K562 (cell line): ENCODE data around the gene PSD4.

Experiments
- ARHGAP35 ChIP-seq: fragments of 450-650 bp; IDR thresholded peaks from 2 replicates; pipeline ENCODE4 v1.6.1; 2018; ENCODE audit not compliant: partially characterized antibody
- BHLHE40 ChIP-seq: IDR thresholded peaks from 2 replicates; pipeline ENCODE4 v1.6.1; 2011; ENCODE audit warnings: low read length, improper control_type of control experiment
- EZH2 ChIP-seq: IDR thresholded peaks from 2 replicates; pipeline ENCODE4 v1.6.1; 2012; ENCODE audit warnings: low read depth, mild to moderate bottlenecking, inconsistent platforms, low read length, borderline replicate concordance
- FIP1L1 ChIP-seq: fragments of 200-400 bp; formaldehyde crosslinking; IDR thresholded peaks from 2 replicates; pipeline ENCODE4 v1.6.1; 2018; ENCODE audit warnings: mild to moderate bottlenecking, low read depth, low read length; ENCODE audit not compliant: poor library complexity, severe bottlenecking
- JUNB ChIP-seq: fragments of 450-650 bp; formaldehyde crosslinking; conservative IDR thresholded peaks from 2 replicates; pipeline ENCODE4 v1.4.0; 2020; ENCODE audit warnings: mild to moderate bottlenecking
- MAFK ChIP-seq: IDR thresholded peaks from 2 replicates; pipeline ENCODE4 v1.6.1; 2011; ENCODE audit warnings: low read length, improper control_type of control experiment
- SIN3A ChIP-seq, 2 experiments: fragments of 150-350 bp in 1 of 2; IDR thresholded peaks; 2 replicates each; pipeline ENCODE4 v1.6.1; 2011 to 2016; ENCODE audit warnings: borderline replicate concordance in 2 of 2, low read depth in 2 of 2, low read length in 2 of 2, mild to moderate bottlenecking in 2 of 2, moderate library complexity in 2 of 2; ENCODE audit not compliant: control insufficient read depth in 1 of 2
- SMARCC2 ChIP-seq: fragments of 450-650 bp; IDR thresholded peaks from 2 replicates; pipeline ENCODE4 v1.6.1; 2017; ENCODE audit warnings: antibody characterized with exemption, moderate library complexity, mild to moderate bottlenecking, low read depth
- ZNF589 ChIP-seq: fragments of 200-800 bp; sonication (Bioruptor generic); IDR thresholded peaks from 2 replicates; pipeline ENCODE4 v1.6.1; 2016; ENCODE audit warnings: low read depth, missing genetic modification characterization, missing compliant biosample characterization
- TF ChIP-seq, protein P1 (sequence below), 3 experiments: IDR thresholded peaks in 2 of 3; conservative IDR thresholded peaks in 1 of 3; 2 replicates each; pipeline ENCODE4 v1.5.1; 2011 to 2012; ENCODE audit warnings: low read length in 3 of 3, mild to moderate bottlenecking in 3 of 3, control low read depth in 2 of 3, improper control_type of control experiment in 1 of 3, inconsistent platforms in 1 of 3, low read depth in 1 of 3, mixed read lengths in 1 of 3, moderate library complexity in 1 of 3; ENCODE audit not compliant: insufficient read depth in 2 of 3
- TF ChIP-seq, protein P2 (sequence below), 2 experiments: IDR thresholded peaks; 2 replicates each; pipeline ENCODE4 v1.6.1; 2011; ENCODE audit warnings: borderline replicate concordance in 1 of 2, control low read depth in 1 of 2, low read depth in 1 of 2, low read length in 1 of 2, mild to moderate bottlenecking in 1 of 2, mixed read lengths in 1 of 2, moderate library complexity in 1 of 2; ENCODE audit not compliant: insufficient read depth in 1 of 2, insufficient read length in 1 of 2, poor library complexity in 1 of 2, severe bottlenecking in 1 of 2; ENCODE audit errors: extremely low read depth in 1 of 2
- TF ChIP-seq, protein P3 (sequence below): fragments of 450-650 bp; IDR thresholded peaks from 2 replicates; pipeline ENCODE4 v1.6.1; 2018; ENCODE audit not compliant: partially characterized antibody
- TF ChIP-seq, protein P4 (sequence below): fragments of 250-450 bp; sonication (Bioruptor Pico); IDR thresholded peaks from 2 replicates; pipeline ENCODE4 v1.8.0; 2022; ENCODE audit warnings: moderate library complexity, mild to moderate bottlenecking, inconsistent platforms

DNA sequence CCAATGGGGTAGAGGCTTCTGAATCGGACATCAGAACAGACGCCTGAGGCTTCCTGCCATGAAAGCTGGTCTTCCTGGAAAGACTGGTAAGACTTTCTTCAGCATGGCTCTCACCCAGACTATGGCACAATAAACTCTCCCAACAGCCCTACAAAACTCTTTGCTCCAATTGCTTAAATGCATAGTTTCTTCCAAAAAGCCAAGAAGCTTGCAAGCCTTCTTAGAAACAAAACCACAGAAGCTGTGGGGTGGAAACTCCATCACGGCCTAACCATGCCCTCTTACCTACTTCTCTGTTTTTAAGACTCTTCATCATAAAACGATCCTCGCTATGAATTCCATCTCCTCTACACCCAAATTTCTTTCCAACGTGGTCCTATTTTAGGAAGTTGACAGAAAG is 56.8 kb downstream of the PSD4 start:
- TF ChIP-seq SMARCC2 = no peak
- TF ChIP-seq FIP1L1 = no peak
- TF ChIP-seq ARHGAP35 = no peak
- TF ChIP-seq BHLHE40 = no peak
- TF ChIP-seq MAFK = no peak
- TF ChIP-seq, protein P1, sequence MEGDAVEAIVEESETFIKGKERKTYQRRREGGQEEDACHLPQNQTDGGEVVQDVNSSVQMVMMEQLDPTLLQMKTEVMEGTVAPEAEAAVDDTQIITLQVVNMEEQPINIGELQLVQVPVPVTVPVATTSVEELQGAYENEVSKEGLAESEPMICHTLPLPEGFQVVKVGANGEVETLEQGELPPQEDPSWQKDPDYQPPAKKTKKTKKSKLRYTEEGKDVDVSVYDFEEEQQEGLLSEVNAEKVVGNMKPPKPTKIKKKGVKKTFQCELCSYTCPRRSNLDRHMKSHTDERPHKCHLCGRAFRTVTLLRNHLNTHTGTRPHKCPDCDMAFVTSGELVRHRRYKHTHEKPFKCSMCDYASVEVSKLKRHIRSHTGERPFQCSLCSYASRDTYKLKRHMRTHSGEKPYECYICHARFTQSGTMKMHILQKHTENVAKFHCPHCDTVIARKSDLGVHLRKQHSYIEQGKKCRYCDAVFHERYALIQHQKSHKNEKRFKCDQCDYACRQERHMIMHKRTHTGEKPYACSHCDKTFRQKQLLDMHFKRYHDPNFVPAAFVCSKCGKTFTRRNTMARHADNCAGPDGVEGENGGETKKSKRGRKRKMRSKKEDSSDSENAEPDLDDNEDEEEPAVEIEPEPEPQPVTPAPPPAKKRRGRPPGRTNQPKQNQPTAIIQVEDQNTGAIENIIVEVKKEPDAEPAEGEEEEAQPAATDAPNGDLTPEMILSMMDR (IDR thresholded peaks at IDR 0.05 in 2 of 3, conservative IDR thresholded peaks at IDR 0.05 in 1 of 3; ENCODE audit: insufficient read depth in 2 of 3, low read depth in 1 of 3, low read length in 3 of 3) = no peak
- TF ChIP-seq, protein P2, sequence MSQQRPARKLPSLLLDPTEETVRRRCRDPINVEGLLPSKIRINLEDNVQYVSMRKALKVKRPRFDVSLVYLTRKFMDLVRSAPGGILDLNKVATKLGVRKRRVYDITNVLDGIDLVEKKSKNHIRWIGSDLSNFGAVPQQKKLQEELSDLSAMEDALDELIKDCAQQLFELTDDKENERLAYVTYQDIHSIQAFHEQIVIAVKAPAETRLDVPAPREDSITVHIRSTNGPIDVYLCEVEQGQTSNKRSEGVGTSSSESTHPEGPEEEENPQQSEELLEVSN (IDR thresholded peaks at IDR 0.05; ENCODE audit: borderline replicate concordance in 1 of 2, extremely low read depth in 1 of 2, insufficient read depth in 1 of 2, insufficient read length in 1 of 2, low read depth in 1 of 2, low read length in 1 of 2, poor library complexity in 1 of 2, severe bottlenecking in 1 of 2) = no peak
- TF ChIP-seq, protein P3, sequence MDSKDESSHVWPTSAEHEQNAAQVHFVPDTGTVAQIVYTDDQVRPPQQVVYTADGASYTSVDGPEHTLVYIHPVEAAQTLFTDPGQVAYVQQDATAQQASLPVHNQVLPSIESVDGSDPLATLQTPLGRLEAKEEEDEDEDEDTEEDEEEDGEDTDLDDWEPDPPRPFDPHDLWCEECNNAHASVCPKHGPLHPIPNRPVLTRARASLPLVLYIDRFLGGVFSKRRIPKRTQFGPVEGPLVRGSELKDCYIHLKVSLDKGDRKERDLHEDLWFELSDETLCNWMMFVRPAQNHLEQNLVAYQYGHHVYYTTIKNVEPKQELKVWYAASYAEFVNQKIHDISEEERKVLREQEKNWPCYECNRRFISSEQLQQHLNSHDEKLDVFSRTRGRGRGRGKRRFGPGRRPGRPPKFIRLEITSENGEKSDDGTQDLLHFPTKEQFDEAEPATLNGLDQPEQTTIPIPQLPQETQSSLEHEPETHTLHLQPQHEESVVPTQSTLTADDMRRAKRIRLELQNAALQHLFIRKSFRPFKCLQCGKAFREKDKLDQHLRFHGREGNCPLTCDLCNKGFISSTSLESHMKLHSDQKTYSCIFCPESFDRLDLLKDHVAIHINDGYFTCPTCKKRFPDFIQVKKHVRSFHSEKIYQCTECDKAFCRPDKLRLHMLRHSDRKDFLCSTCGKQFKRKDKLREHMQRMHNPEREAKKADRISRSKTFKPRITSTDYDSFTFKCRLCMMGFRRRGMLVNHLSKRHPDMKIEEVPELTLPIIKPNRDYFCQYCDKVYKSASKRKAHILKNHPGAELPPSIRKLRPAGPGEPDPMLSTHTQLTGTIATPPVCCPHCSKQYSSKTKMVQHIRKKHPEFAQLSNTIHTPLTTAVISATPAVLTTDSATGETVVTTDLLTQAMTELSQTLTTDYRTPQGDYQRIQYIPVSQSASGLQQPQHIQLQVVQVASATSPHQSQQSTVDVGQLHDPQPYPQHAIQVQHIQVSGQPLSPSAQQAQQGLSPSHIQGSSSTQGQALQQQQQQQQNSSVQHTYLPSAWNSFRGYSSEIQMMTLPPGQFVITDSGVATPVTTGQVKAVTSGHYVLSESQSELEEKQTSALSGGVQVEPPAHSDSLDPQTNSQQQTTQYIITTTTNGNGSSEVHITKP = no peak
- no peak for TF ChIP-seq SIN3A (IDR thresholded peaks at IDR 0.05; ENCODE audit: borderline replicate concordance in 2 of 2, control insufficient read depth in 1 of 2, low read depth in 2 of 2, low read length in 2 of 2)
- TF ChIP-seq EZH2 = no peak
- TF ChIP-seq, protein P4, sequence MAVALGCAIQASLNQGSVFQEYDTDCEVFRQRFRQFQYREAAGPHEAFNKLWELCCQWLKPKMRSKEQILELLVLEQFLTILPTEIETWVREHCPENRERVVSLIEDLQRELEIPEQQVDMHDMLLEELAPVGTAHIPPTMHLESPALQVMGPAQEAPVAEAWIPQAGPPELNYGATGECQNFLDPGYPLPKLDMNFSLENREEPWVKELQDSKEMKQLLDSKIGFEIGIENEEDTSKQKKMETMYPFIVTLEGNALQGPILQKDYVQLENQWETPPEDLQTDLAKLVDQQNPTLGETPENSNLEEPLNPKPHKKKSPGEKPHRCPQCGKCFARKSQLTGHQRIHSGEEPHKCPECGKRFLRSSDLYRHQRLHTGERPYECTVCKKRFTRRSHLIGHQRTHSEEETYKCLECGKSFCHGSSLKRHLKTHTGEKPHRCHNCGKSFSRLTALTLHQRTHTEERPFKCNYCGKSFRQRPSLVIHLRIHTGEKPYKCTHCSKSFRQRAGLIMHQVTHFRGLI = no peak
- no peak for TF ChIP-seq ZNF589 (CRISPR knock-in tag)
- TF ChIP-seq JUNB = no peak
